Measurements from ENCODE around the gene WASF1. TPM values are rescaled to one million over a fixed set of nuclear protein-coding genes. Genes with fewer than 3 reads are reported as not detected.

The WASF1 gene
- total RNA-seq, 3 donors from 2014 or later, result 11.4 to 19.7 (median 12.3) TPM

DNA sequence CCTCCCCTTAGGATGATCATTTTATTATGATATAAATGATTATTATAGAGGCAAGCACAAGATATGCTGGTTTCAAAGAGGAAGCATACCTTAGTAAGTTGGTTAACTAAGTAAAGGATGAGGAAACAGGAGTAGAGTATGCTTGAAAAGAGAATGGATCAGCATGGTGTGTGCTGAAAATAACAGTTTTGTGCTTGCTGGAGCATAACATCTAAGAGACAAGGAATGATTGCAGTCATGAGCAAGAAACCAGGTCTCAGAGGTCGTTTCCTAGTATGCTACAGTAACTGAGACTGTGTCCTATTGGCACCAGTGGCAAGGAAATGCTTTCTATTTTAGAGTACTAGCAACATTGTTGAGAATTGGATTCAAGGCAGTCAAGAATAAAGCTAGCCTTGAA is 34.9 kb upstream of the WASF1 start:
- Histone ChIP-seq H3K9me3 (no peaks in the 10 kb centered on the region), H3K36me3 (peaks cover 15% of the 10 kb centered on the region), H3K27me3 (no peaks in the 10 kb centered on the region), H3K4me3 (no peak overlapping the region), H3K4me1 (no peaks in the 10 kb centered on the region), H3K27ac (no peak overlapping the region)
- DNase-seq (ENCODE audit: low spot score in 2 of 2), result no peak
- intact Hi-C loops (cut with DNase I; ENCODE audit: low total_unique reads), result no loop called here
- TF ChIP-seq, protein P1, sequence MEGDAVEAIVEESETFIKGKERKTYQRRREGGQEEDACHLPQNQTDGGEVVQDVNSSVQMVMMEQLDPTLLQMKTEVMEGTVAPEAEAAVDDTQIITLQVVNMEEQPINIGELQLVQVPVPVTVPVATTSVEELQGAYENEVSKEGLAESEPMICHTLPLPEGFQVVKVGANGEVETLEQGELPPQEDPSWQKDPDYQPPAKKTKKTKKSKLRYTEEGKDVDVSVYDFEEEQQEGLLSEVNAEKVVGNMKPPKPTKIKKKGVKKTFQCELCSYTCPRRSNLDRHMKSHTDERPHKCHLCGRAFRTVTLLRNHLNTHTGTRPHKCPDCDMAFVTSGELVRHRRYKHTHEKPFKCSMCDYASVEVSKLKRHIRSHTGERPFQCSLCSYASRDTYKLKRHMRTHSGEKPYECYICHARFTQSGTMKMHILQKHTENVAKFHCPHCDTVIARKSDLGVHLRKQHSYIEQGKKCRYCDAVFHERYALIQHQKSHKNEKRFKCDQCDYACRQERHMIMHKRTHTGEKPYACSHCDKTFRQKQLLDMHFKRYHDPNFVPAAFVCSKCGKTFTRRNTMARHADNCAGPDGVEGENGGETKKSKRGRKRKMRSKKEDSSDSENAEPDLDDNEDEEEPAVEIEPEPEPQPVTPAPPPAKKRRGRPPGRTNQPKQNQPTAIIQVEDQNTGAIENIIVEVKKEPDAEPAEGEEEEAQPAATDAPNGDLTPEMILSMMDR (IDR thresholded peaks at IDR 0.05), result no peak
- TF ChIP-seq POLR2AphosphoS5 (IDR thresholded peaks at IDR 0.05) (no peak), POLR2A (IDR thresholded peaks at IDR 0.05) (no peak)

DNA sequence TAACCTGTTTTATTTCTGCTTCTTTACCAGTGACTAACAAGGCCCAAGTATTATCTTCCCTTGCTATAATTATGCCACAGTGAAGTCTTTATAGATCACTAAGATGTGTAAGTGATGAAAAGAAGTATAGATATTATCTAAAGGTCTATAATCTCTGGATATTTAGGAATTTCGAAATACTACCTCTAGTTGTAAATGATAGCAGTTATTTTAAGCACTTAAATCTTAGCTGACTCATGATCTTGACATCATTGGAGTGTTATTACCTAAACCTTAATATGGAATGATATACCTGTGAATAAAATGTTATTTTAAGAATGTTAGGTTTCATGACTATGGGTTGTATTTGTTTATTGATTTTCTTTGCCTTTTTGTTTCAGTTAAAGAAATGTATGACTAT is 32.3 kb upstream of the WASF1 start:
- H3K36me3 ChIP-seq, result peaks cover 15% of the 10 kb centered on the region
- intact Hi-C loops (cut with DNase I; ENCODE audit: low total_unique reads), result no loop called here
- no peak overlapping the region for H3K4me3 ChIP-seq
- TF ChIP-seq, protein P1 (IDR thresholded peaks at IDR 0.05), result no peak
- TF ChIP-seq POLR2A (IDR thresholded peaks at IDR 0.05) (no peak), POLR2AphosphoS5 (IDR thresholded peaks at IDR 0.05) (no peak)
- no peaks in the 10 kb centered on the region for H3K27me3 ChIP-seq
- no peak for DNase-seq (ENCODE audit: low spot score in 2 of 2)
- no peaks in the 10 kb centered on the region for H3K4me1 ChIP-seq
- no peak overlapping the region for H3K27ac ChIP-seq
- no peaks in the 10 kb centered on the region for H3K9me3 ChIP-seq

DNA sequence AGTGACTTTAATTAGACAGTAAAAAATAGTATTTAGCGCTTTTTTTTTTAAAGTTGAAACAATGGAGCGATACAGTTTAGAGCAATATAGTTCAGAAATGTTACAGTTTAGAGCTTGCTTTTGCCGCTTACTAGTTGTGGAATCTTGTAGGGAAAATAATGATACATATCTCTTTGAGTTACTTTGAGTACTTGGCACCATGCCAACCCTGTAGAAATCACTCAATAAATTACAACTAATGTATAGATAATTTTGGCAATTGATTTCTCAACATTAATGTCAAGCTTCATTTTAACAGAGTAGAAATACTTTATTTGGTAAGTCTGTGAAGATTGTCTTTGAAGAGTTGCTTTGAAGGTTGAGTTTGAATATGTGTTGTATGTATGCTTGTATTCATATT is 28.2 kb upstream of the WASF1 start:
- DNase-seq (ENCODE audit: low spot score in 2 of 2), result no peak
- Histone ChIP-seq H3K27me3 (no peaks in the 10 kb centered on the region), H3K4me3 (no peak overlapping the region), H3K27ac (no peak overlapping the region), H3K9me3 (no peaks in the 10 kb centered on the region), H3K36me3 (peaks cover 11% of the 10 kb centered on the region), H3K4me1 (no peaks in the 10 kb centered on the region)
- TF ChIP-seq POLR2AphosphoS5 (IDR thresholded peaks at IDR 0.05), result no peak
- TF ChIP-seq, protein P1 (IDR thresholded peaks at IDR 0.05), result no peak
- no peak for TF ChIP-seq POLR2A (IDR thresholded peaks at IDR 0.05)
- intact Hi-C loops (cut with DNase I; ENCODE audit: low total_unique reads), result no loop called here

GRCh38 chr6:110201151-110201884 is 21.8 kb upstream of the WASF1 start:
- Histone ChIP-seq H3K4me1 (no peaks in the 10 kb centered on the region), H3K9me3 (no peaks in the 10 kb centered on the region), H3K36me3 (no peaks in the 10 kb centered on the region), H3K4me3 (no peak overlapping the region), H3K27me3 (no peaks in the 10 kb centered on the region), H3K27ac (no peak overlapping the region)
- TF ChIP-seq POLR2A (IDR thresholded peaks at IDR 0.05), result no peak
- no peak for TF ChIP-seq POLR2AphosphoS5 (IDR thresholded peaks at IDR 0.05)
- intact Hi-C loops (cut with DNase I; ENCODE audit: low total_unique reads), result no loop called here
- no peak for DNase-seq (ENCODE audit: low spot score in 2 of 2)

- H3K9me3 ChIP-seq, result no peaks in the 10 kb centered on the region
- H3K4me1 ChIP-seq, result no peaks in the 10 kb centered on the region
- H3K27me3 ChIP-seq, result no peaks in the 10 kb centered on the region
- no peak for TF ChIP-seq POLR2AphosphoS5 (IDR thresholded peaks at IDR 0.05)
- TF ChIP-seq, protein P1 (IDR thresholded peaks at IDR 0.05), result no peak
- TF ChIP-seq POLR2A (IDR thresholded peaks at IDR 0.05), result no peak
- no peak for DNase-seq (ENCODE audit: low spot score in 2 of 2)
- H3K36me3 ChIP-seq, result no peaks in the 10 kb centered on the region
- intact Hi-C loops (cut with DNase I; ENCODE audit: low total_unique reads), result no loop called here
- no peak overlapping the region for H3K27ac ChIP-seq
- H3K4me3 ChIP-seq, result no peak overlapping the region
Observed at GRCh38 chr6:110198561-110198960, 19.1 kb upstream of the WASF1 start.
